ENCODE results near the gene TOX3.

DNA sequence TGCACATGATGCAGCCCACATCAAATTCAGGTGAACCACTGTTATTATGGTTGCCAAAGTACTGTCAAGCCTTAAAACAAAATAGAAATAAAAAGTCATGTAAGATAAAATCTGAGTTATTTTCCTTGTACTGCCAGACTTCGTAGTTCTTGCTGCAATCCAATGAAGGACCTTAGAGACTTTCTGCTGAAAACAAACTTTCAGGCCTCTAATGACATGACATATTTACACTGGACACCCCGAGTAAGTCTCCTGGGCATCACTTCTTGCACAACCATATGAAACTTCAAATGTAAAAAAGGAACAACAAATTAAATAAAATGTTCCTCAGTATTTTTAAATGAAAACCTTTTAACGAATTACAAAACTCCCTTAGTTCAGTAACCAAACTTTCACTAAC, 66.7 kb downstream of the TOX3 start:
- TF ChIP-seq, protein P1, sequence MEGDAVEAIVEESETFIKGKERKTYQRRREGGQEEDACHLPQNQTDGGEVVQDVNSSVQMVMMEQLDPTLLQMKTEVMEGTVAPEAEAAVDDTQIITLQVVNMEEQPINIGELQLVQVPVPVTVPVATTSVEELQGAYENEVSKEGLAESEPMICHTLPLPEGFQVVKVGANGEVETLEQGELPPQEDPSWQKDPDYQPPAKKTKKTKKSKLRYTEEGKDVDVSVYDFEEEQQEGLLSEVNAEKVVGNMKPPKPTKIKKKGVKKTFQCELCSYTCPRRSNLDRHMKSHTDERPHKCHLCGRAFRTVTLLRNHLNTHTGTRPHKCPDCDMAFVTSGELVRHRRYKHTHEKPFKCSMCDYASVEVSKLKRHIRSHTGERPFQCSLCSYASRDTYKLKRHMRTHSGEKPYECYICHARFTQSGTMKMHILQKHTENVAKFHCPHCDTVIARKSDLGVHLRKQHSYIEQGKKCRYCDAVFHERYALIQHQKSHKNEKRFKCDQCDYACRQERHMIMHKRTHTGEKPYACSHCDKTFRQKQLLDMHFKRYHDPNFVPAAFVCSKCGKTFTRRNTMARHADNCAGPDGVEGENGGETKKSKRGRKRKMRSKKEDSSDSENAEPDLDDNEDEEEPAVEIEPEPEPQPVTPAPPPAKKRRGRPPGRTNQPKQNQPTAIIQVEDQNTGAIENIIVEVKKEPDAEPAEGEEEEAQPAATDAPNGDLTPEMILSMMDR (IDR thresholded peaks at IDR 0.05): no peak
- TF ChIP-seq EP300 (IDR thresholded peaks at IDR 0.05) (no peak), POLR2A (IDR thresholded peaks at IDR 0.05) (no peak)
